GM19035 (cell line): ENCODE results near the gene UBTD2.
A peak's percentile ranks its signal among the peaks of the same experiment; 100 is the strongest.

ENCODE experiments used
- ATAC-seq: cut with Tn5 transposase; IDR thresholded peaks from one replicate; pipeline ENCODE4 v1.9.1; 2021; ENCODE audit not compliant: unreplicated experiment

Gene UBTD2

GRCh38 chr5:172173564-172174153 is 109.9 kb downstream of the UBTD2 start:
- no peak for ATAC-seq

DNA sequence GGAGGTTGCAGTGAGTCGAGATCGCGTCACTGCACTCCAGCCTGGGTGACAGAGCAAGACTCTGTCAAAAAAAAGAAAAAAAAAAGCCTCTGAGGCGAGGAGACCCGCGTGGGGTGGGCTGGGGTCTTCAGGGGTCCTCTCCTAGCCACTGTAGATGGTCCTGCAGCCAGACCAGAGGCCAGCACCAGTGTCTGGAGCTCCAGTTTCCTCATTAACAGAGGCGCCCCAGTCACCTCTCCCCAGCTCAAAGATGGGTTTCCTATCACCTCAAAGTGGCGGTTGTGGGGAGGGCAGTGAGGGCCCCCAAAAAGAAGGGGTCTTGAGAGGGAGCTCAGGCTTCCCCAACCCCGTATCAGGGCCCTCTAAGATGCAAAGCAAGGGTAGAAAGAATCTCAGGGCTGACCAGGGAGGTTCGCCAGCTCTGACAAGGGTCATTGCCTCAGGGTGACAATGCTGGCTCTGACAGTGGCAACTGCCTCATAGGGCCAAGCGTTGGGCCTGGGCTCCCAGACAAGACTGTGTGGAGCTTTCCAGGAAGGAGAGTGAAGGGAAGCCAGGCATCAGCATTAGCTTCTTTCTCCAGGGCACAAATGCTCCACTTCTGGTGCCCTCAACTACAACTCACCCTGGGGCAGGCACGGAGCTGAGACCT is 110.5 kb downstream of the UBTD2 start:
- ATAC-seq: no peak

GRCh38 chr5:172171118-172171517 is 112.4 kb downstream of the UBTD2 start:
- ATAC-seq: no peak

GRCh38 chr5:172170251-172170701 is 113.3 kb downstream of the UBTD2 start:
- ATAC-seq: no peak

DNA sequence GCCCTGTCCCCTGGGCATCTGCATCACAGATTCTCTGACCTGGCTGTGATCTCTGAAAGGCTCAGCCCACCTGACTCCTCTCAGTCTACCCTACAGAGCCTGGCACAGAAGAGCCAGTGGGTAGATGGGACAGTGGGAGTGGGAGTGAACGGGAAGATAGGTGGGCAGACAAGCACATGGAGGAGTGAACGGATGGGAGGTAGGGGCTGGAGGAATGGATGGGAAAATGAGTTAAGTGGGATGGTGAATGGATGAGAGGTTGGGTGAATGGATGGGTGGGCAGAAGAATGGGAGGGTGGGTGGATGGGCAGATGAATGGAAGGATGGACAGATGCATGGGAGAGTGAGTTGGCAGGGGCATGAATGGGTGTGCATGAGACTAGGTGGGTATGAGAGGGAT is 114.3 kb downstream of the UBTD2 start:
- ATAC-seq: no peak

DNA sequence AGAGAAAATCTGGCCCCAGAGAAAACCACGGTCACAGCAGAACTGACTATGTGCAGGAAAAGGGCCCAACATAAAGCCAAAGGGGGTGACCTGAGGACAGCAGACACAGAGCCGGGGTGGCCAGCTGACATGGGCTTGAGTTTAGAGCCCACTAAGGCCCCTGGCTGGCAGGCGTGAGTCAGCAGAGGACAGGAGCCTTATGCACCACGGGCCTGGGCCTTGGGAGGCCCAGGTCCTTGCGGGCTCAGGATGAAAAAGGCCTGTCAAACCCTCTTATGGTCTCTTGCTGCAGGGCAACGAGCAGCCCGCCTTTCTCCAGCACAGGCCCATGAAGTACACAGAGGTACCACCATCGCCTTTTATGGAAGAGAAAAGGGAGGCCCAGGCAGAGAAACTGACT is 115.3 kb downstream of the UBTD2 start:
- no peak for ATAC-seq

DNA sequence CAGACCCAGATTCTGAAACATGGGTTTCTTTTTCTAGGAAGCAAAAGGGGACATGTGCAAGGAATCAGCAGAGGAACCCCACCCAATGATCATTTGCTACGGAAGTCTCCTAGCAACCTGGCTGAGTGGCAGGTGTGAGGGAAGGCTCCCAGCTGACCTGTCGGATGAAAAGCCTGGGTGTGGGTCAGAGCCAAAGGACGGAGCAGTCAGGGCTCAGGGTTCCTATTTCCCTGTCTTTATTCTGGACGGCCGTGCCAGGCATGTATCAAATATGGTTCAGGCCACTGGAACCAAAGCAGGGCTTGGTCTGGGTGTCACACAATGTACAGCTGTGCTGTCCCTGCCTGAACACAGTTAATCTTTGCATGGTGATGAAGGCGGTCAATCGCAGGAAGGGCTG is 115.7 kb downstream of the UBTD2 start:
- ATAC-seq: no peak

DNA sequence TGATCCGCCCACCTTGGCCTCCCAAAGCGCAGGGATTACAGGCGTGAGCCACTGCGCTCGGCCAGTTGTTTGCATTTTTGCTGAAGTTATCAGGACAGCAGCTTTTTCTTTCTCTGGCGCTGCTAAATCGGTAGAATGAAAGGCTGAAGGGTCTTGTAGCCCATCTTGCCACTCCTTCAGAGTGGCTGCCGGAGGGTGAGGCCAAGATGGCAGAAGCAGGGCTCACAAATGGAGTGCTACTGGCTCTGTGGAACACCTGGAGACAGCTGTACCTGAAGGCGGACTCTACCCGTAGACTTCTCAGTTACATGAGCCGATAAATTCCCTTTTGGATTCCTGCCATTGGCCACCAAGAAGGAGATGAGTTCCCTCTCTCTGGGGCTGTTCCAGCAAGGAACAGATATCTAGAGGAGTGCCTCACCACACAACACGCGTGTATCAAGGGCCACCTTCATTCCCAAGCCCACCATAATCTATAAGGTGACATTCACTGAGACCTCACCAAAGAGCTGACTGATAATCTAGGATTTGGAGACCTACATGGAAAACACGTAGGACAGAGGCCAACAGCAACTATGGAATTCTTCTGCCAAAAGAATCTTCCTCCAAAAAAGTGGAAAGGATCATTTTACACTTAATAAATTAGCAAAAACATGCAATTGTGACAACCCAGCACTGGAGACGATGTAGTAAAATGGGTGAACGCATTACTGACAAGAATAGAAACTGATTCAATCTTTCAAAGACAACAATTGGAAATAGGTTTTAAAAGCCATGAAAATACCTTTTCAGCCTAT is 117.3 kb downstream of the UBTD2 start:
- no peak for ATAC-seq

DNA sequence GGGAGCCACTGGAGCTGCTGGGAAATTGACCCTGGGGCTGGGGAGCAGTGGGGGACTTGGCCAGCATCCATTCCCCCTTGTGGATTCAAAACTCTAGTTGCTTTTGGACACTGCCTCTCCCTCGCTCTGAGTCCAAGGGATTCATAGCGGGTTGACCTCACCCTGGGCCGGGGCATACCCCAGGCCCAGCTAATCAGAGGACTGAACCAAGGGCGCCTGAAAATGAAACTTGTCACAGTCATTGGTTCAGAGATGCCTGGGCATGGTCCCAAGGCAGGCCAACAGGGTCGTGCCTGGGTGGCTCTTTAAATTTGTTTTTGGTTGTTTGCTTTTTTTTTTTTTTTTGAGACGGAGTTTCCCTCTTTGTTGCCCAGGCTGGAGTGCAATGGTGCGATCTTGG is 118.1 kb downstream of the UBTD2 start:
- peak; percentile 63 for ATAC-seq

GRCh38 chr5:172164769-172165212 is 118.8 kb downstream of the UBTD2 start:
- no peak for ATAC-seq

- no peak for ATAC-seq
These were observed 120.2 kb downstream of the UBTD2 start for GRCh38 chr5:172163346-172163745.

DNA sequence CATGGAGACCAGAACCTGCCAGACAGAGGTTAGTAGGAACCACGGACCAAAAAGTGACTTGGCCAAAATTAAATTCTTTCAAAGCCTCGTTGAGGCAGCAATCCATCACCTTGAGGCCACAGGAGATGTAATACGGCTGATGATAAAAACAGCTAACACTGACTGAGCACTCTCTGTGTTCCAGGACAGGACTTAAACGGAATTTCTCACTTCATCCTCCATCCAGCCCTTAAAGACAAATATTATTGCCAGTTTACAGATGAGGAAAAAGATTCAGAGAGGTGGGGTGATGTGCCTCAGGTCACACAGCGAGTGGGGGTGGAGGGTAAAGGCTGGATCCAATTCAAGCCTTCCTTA is 120.6 kb downstream of the UBTD2 start:
- no peak for ATAC-seq

- ATAC-seq: no peak
These were observed 121.1 kb downstream of the UBTD2 start for GRCh38 chr5:172162323-172162986.

- no peak for ATAC-seq
These were observed 123.1 kb downstream of the UBTD2 start for GRCh38 chr5:172160506-172160905.
